HT1080 (cell line): Measurements from ENCODE around the gene LCN10. TPM values are rescaled to one million over a fixed set of nuclear protein-coding genes. Genes with fewer than 3 reads are reported as not detected.
"Not testable (repeated sequence)": the region's sequence is repeated elsewhere in the genome, so short reads cannot be mapped to it uniquely, and the experiment has no call there.

Experiments used
- DNase-seq: peaks from one replicate; pipeline ENCODE4 v3.0.0-alpha.2; 2015; ENCODE audit warnings: low read depth
- total RNA-seq: library from RNA; depleted of rRNA; stranded (reverse); fragments of >200 nt; shearing (Covaris generic); gene quantifications from 2 replicates; pipeline ENCODE4 v1.2.3, GENCODE V29; 2014

Gene LCN10
- total RNA-seq, 1 experiment from 2014 or later = not detected

- DNase-seq = not testable (repeated sequence)
Measured at GRCh38 chr9:136704741-136705140, 38.0 kb downstream of the LCN10 start.

DNA sequence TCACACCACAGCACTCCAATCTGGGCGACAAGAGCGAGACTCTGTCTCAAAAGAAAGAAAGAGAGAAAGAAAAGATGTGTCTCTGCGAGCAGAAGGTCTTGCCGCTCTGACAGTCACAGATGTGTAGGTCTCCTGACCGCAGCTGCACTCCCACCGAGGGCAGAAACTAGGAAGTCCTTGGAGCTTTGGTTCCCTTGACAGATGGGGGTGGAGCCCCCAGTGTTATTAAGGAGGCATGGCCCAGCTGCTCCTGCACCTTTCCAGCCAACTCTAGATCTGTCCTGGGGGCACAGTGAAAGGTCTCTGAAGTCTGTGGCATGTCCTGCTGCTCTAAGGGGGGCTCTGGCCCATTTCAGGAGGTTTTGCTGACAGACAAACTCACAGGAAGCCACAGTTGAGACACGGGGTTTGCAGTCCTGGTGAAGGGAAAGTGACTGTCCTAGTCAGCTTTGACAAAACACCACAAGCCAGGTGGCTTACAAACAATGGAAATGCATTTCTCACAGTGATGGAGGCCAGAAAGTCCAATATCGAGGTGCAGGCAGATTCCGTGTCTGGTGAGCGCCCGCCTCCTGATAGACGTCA, 39.4 kb downstream of the LCN10 start:
- DNase-seq = no peak

GRCh38 chr9:136701668-136702053, 41.1 kb downstream of the LCN10 start:
- no peak for DNase-seq

DNA sequence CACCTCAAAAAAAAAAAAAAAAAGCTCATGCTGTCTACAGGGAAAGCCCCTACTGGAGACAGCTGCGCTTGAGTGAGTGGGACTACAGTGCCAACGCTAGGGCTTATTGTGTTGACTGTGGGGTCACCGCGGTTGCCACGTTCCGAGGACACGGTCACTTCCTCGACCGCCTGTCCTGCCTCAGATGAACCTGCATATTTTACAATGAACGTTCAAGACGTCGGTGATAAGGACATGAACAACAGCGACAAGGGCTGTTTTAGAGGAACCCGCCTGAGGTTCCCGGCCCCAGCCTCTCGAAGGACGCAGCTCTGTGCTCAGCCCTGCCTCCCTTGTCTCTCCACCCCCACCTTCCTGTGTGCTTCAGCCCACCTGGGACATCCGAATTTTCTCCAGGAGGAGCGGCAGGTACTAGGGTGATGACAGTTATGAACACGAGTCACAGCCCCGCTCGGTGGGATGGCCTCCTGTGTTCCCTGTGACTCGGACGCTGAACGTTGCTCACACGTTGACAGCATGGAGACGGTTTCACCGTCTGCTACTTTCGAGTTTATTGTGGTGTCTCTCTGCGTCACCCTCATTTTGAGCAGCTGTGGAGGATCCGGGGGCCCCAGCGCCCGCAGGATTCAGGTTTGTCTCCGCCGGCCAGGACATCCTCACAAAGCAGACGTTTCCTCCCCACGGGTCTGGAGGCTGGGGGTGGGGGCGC, 41.6 kb downstream of the LCN10 start:
- no peak for DNase-seq

DNA sequence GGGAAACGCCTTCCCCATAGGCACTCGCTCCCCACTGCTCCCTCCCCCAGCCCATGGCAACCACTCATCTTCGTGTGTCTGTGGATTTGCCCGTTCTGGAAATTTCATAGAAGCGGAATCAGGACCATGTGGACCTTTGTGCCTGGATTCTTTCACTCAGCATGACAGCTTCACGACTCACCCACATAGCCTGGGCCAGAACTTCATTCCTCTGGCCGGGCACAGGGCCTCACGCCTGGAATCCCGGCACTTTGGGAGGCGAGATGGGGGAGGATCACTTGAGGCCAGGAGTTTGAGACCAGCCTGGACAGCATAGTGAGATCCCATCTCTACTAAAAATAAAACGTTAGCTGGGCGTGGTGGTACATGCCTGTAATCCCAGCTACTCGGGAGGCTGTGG, 42.4 kb downstream of the LCN10 start:
- no peak for DNase-seq

- DNase-seq = no peak
Measured at GRCh38 chr9:136698635-136699246, 44.0 kb downstream of the LCN10 start.

- no peak for DNase-seq
Measured at GRCh38 chr9:136697821-136698526, 44.8 kb downstream of the LCN10 start.

DNA sequence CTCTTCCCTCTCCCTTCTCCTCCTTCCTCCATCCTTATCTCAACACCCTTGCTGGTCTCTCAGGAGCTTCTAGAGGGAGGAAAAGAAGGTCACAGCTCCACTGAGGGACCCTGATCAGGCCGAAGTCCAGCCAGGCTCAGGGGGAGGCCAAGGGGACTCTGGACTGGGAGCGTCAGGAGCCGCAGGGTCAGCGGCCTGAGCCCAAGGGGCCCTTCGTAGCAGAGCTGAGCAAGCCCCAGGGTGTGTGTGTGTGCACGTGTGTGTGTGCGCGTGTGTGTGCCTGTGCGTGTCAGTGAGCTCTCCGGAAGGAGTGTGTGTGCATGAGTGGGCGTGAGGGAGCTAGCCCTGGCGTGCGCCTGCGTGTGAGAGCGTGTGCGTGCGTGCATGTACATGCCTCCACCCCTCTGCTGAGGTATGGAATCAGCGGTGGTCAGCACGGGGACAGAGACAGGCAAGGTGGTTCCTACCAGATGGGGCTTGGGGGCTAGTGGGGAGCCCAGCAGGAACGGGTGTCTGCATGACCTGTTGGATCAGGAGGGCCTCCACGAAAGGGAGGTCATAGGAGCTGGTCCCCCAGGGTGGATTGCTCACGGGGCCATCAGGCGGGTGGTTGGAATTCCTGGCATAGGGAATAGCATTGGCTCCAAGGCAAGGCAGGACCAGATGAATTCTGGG, 45.5 kb downstream of the LCN10 start:
- DNase-seq = no peak

GRCh38 chr9:136696502-136696901, 46.2 kb downstream of the LCN10 start:
- no peak for DNase-seq

- no peak for DNase-seq
Measured at GRCh38 chr9:136695955-136696354, 46.8 kb downstream of the LCN10 start.

GRCh38 chr9:136695435-136695895, 47.3 kb downstream of the LCN10 start:
- peak; percentile 32 for DNase-seq

GRCh38 chr9:136694872-136695247, 47.9 kb downstream of the LCN10 start:
- DNase-seq = no peak

DNA sequence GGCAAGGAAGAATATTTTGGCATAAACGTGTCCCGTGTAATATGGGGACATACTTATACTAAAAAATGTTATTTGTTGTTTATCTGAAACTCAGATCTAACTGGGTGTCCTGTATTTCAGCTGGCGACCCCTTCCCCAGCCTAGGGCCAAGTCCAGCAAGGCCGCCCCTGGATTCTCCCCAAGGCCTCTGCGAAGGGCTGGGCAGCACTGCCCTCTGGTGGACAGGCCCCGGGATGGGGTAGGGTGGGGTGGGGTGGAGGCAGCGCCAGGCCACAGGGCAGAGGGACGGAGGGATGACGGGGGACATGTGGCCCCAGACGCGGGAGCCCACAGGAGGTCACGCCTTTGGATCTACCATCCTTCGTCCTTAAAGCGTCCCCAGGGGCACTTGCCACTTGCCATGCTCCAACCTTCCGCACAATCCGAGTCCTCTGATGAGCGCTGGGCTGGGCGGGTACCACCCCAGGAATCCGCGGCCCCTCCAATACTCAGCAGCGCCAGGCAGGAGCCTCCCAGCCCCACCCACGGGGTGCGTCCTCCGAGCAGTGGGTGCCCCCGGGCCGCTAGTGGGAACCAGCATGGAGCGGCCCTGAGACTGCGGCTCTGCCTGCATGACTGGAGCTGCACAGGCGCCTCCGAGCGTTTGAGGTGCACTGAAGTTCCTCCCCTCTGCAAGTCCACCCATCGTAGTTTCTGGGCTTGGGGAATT, 48.4 kb downstream of the LCN10 start:
- DNase-seq = no peak

GRCh38 chr9:136693490-136694162, 49.1 kb downstream of the LCN10 start:
- peak; percentile 65 for DNase-seq

DNA sequence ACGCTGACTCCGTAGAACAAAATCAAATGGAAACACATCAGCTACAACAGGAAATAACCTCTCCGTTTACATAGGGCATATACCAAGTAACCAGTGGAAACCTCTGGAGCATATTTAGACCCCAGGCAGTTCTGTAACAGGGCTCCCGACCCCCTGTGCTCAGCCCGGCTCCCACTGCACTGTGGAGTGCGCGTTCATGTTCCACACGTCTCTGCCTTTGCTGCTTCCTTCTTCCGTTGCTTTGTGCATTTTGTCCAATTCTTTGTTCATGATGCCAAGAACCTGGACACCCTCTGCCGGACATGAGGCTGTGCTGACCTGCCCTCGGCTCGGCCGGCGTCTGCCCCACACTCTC, 49.6 kb downstream of the LCN10 start:
- DNase-seq = no peak

- DNase-seq = no peak
Measured at GRCh38 chr9:136692185-136693134, 50.3 kb downstream of the LCN10 start.

- no peak for DNase-seq
Measured at GRCh38 chr9:136691316-136692184, 51.2 kb downstream of the LCN10 start.

GRCh38 chr9:136690806-136691261, 51.9 kb downstream of the LCN10 start:
- DNase-seq = no peak
